ENCODE results near the gene ASTN1. TPM values are rescaled to one million over a fixed set of nuclear protein-coding genes. Genes with fewer than 3 reads are reported as not detected.

Gene ASTN1
- total RNA-seq, 1 donor from 2014 or later: under 0.01 TPM

DNA sequence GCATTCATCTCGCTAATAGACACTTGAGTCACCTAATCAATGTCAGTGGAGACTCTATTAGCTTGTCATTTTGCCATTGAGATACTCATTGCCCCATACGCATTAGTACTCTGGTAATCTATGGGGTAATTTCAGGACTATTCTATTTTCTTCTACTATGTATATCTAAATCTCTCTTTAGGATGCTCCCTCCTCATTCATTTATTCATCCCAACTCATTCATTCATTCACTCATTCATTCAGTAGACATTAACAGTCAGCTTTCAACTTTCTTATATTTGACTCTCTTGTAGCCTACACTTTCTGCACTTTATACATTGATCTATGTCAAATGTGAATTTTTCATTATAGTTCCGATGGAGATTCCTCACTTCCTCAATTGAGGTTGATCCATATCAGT is 170.9 kb downstream of the ASTN1 start:
- DNase-seq (ENCODE audit: low read depth, low spot score): no peak

DNA sequence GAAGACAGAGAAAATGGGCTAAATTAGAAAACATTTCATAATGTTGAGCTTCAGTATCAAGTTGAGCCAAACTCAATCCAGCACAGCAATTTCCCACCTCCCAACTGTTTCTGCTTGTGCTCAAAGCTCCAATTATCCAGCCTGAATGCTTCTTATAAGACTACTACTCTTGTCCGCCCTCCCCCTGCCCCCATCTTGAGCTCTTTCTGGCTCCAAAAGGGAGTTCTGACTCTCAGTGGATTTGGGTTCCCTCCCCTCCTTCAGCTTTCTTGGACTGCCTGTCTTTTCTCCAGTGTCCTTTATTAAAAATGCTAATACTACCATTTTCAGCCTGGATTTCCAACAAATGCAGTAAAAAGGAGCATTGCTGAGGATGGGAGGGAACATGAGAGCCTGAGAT is 174.8 kb downstream of the ASTN1 start:
- DNase-seq (ENCODE audit: low read depth, low spot score): no peak

DNA sequence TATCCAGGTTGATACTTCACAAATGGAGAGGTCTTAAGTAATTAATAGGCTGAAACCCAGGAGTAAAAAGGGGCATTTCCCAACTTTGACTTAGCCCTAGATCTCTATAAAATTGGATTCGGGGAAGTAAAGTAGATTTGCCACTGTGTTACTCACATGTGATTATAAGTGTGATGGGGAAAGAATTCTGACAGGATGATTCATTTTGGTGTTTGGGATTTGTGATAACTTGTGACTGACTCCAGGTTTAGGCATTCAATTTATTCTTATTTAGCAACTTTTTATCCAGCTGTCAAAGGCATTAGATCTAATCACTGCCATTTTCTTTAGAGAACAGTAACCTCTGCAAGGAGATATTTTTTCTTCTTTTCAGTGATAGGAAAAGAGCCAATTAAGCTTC is 175.5 kb downstream of the ASTN1 start:
- no peak for DNase-seq (ENCODE audit: low read depth, low spot score)

DNA sequence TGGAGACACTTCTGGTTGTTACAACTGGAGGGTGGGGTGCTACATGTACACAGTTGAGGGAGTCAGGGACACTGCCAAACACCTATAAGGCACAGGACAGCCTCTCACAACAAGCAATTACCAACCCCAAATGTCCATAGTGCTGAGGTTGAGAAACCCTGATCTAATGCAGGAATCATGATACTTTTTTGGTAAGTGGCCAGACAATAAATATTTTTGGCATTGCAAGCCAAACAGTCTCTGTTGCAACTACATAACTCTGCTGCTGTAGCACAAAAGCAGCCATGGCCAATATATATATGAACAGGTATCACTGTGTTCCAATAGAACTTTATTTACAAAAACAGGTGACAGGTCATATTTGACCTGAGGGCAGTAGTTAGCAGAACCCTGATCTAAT is 177.5 kb downstream of the ASTN1 start:
- no peak for DNase-seq (ENCODE audit: low read depth, low spot score)

- DNase-seq (ENCODE audit: low read depth, low spot score): no peak
Measured at GRCh38 chr1:176983731-176984130, 180.8 kb downstream of the ASTN1 start.

DNA sequence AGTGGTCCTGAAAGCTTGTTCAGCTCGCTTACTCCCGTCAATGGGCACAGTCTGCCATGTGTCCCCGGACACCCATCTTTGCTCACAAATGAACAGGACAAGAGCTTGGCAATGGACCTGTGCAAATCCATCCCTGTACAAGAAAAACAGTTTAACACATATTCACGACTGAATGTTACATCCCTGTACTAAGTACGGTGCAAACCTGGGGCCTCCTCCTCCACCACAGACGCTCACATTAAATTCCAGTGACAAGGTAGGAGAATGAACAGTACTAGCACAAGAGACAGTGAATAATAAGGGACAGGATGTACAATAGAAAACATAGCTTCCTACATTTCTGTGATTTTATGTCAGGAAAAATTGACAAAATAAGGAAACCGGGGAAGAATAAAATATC is 187.7 kb downstream of the ASTN1 start:
- DNase-seq (ENCODE audit: low read depth, low spot score): no peak

- no peak for DNase-seq (ENCODE audit: low read depth, low spot score)
Measured at GRCh38 chr1:176976225-176976624, 188.3 kb downstream of the ASTN1 start.

GRCh38 chr1:176964687-176965086 is 199.8 kb downstream of the ASTN1 start:
- no peak for DNase-seq (ENCODE audit: low read depth, low spot score)

DNA sequence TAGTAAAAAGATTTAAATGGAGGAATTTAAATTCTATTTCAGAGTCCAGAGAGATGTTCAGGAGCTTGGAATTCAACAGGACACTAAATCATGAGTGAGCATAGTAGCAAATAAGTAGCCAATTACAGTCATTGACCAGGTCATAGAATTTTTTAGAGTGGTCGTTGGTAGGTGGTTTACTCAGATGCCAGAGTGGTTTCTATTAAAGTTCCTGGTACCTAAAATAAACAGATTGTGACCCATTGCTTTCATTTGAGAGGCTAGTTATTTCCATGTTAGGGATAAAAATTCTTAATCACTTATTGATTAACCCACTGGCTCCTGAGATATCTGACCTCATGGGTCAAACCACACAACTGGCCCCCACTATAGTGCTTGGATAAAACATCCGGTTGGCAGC is 201.3 kb downstream of the ASTN1 start:
- DNase-seq (ENCODE audit: low read depth, low spot score): no peak

GRCh38 chr1:176961678-176962077 is 202.8 kb downstream of the ASTN1 start:
- DNase-seq (ENCODE audit: low read depth, low spot score): no peak

DNA sequence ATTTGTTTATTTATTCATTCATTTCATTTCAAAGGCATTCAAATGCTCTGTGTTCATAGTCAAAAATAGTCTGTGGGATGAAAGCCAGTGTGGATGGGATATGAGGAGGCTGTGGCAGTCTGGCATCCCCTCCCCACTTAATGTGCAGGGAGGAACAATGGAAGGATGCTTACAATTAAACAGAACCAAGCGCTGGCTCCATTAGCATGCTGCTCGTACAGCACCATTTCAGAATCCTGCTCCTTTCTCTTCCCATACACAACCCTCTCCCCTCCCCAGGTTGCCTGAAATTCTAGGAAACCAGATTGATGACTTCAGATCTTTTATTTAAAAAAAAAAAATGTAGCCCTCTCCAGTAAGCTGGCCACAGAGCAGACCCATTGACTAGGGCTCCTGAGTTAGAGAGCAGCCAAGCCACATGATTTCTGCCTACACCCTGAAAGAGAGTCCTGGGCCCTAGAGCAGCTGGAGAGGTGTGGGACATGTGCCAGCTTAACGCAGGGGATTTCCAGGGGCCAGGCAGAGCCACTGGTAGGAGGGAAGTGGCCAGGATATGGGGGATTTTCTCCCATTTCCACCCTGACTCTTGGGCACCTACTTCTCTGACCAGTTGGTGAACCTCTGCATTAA is 205.2 kb downstream of the ASTN1 start:
- DNase-seq (ENCODE audit: low read depth, low spot score): no peak

DNA sequence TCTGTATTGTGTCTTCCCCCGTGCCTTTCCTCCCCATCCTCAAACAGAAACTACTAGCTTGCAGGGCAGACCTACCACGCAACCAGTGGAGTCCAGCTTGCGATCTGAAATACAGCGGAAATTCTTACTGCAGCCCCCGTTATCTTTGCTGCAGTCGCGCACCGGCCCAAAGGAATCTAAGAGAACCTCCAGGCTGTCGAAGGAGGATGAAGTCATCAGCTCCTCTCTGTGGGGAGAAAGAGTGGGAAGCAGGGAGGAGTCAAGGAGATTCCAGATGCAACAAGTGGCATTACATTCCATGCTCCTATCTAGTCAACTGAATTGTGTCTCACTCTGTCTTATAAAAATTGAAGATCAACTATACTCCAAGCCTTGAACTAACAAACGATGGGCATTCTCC is 206.9 kb downstream of the ASTN1 start:
- DNase-seq (ENCODE audit: low read depth, low spot score): no peak

- no peak for DNase-seq (ENCODE audit: low read depth, low spot score)
Measured at GRCh38 chr1:176954242-176954641, 210.3 kb downstream of the ASTN1 start.

DNA sequence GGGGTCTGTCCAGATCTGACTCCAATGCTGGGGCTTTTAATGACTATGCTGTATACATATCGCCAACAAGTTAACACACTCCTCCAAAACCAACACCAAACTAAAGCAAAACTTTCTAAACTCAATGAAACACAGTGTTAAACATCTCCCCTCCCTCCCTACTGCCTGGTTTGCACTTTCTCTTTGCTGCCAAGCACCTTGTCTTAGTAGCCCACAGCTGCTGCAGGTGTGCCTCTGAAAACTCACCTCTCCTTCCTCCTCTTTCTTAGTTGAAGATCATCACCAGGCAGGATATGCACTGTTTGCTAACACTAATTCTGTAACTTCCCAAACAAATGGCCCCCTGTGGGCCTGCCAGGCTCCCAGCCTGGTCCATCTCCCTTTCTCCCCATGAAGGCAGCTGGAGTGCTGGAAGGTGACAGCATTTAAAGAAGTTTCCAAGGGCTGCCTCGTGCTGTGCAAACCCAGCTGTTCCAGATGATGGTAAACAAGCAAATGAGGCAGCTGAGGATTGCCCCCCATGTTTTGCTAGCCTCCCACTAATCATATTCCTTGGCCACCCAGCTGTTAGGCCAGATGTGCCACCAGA is 213.7 kb downstream of the ASTN1 start:
- DNase-seq (ENCODE audit: low read depth, low spot score): no peak

DNA sequence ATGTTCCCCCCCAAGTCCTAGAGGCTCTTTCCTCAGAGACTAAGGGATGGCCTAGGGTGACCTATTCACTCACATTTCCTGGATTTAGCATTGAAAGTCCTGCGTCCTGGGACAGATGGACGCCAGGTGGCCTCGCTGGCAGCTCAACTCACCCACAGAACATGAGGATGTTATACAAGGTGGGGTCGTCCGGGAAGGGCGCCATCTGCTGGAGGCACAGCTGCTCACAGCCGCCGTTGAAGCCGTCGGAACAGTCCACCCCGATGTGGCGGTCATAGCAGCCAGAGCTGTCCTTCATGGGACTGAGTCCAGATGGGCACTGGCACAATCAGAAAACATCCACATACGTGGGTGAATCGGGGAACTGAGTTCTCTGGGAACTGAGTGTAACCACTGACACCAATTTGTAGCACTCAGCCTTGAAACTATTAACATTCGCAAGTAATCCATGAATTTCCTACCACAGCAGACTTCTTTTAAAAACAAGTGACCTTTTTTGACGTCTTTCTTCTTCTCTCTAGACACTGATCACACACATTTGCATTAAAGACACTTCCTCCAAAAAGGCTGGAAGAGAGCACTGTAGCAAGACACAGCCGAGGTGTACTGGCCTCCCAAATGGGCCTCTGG is 215.4 kb downstream of the ASTN1 start:
- DNase-seq (ENCODE audit: low read depth, low spot score): no peak

DNA sequence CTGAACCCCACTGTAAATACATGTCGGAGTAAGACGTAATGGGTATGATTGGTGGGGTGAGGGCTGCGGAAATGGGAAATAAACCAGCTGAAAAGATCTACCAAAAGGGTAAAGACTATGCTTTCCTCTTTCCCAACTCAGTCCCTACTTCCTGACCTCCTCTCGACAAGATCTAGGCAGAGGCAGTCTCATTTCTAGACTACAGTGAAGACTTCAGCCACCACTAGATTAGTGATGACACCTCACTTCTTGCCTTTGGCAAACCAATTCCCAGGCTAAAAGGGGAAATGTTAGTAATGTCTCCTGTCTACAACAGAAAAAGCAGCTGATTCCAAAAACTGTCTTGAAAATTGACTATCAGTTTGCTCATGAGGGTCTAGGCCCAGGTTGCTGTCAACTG is 219.9 kb downstream of the ASTN1 start:
- DNase-seq (ENCODE audit: low read depth, low spot score): no peak

- no peak for DNase-seq (ENCODE audit: low read depth, low spot score)
Measured at GRCh38 chr1:176943783-176944182, 220.7 kb downstream of the ASTN1 start.

DNA sequence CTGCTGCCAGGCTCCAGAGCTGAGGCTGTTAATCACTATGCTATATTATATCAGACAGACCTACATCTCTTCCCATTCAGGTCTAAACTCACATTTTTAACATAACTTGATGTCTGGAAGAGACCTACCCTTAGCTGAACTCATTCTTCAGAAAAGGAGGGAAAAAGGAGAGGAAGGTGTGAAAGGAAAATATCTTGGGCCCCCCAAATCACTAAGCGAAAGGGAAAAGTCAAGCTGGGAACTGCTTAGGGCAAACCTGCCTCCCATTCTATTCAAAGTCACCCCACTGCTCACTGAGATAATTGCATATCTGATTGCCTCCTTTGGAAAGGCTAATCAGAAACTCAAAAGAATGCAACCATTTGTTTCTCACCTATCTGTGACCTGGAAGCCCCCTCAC is 222.2 kb downstream of the ASTN1 start:
- no peak for DNase-seq (ENCODE audit: low read depth, low spot score)

DNA sequence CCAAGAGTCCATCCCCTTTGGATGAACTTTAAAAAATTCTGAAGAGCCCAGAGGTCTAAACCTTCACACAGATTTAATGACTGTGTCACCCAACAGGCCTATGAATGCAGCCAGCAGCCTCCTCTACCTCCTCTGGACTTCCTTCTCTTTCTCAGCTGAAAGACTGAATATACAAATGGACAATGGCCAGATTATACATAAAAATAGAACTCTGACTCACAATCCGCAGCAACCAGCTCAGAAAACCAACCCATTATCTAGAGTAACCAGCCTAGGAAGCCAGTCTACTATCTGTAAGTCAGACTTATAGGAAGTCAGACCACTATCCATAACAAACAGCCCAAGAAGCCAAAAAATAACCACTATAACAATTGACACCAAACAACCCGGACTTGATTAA is 224.5 kb downstream of the ASTN1 start:
- no peak for DNase-seq (ENCODE audit: low read depth, low spot score)

DNA sequence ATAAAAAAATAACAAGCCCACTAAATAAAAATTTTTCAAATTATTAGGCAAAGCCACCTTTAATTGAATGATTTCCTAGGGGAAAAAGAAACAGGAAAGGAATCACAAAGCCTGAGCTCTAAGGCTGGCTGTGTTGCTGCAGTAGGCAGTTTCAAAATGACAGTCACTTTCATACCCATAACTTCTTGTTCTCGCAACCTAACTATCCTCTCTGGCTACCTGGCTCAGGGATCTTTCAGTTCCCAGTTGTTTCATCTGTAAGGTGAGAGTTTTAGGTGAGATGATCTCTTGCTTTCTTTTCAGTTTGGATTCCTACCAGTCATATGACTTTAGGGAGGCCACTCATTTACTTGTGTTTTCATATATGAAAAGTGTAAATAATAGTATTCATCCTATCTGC is 226.1 kb downstream of the ASTN1 start:
- DNase-seq (ENCODE audit: low read depth, low spot score): no peak

DNA sequence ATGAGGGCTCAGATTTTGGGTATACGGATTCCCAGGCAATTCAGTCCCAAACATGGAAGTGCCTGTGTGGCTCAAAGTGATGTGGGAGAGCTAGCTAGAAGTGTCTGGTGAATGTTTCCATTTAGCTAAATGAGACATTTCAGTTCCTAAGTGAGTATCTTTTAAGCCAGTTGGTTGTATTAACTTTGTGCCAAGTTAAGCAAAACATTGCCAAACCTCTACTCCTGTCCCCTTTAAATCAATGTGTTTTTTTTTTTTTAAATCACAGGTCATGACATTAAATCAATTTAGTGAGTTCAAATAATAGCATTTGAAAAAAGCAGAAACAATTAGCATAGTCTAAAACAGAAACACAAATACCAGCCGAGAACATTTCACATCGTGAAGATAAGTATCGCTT is 230.1 kb downstream of the ASTN1 start:
- no peak for DNase-seq (ENCODE audit: low read depth, low spot score)

DNA sequence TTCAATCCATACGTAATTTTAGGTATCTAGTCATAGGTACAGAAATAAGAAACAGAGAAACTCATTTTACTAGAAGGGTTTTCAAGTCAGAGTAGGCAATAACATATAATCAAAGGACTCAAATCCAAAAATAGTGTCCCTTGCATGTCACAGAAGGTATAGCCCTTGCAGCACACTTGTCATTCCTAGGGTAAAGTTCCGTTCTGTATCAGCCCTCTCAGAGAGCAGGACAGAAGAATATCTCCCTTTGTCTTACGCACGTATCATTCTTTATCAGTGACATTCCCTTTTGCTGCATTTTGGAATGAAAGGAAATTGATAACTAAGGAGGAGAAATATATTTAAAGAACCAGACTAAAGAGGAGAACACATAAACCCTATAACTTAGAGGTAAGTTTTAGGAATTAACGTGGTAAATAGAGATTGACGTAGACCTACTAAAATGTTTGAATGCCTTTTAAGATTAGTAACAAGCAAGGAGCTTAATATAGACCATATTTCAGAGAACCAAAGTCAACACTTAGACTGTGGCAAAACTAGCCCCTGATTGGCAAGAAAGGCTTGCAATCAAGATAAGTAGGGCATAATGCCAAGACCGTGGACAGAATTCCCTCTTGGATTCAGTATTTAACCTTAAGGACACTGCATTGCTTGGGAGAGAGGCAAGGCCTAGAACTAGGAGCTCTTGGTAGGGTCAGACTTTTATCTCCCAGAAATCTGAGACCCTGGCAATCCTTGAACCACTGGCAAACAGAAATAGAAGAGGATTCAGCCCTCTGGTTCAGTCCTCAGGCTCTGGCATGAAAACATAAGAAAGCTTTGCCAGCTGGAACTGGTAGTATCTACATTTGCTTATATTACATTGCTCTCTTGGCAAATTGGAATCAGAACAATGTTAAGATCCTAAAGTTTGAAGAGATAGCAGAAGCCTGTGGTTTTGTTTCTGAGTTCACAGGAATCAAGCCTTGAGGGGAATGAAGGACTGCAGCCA is 232.1 kb downstream of the ASTN1 start:
- no peak for DNase-seq (ENCODE audit: low read depth, low spot score)

All from pulmonary artery endothelial cell (primary cell).